ENCODE results near the gene SPATA31D4.

- TF ChIP-seq TAF1 (IDR thresholded peaks at IDR 0.05; ENCODE audit: borderline replicate concordance, low read depth, low read length) (no peak), POLR2A (IDR thresholded peaks at IDR 0.05; ENCODE audit: low read depth, low read length) (no peak)
Measured at GRCh38 chr9:81969971-81970370, 41.7 kb downstream of the SPATA31D4 start.

Measured in GM12892 (cell line).